ENCODE results near the gene CHIC2.

DNA sequence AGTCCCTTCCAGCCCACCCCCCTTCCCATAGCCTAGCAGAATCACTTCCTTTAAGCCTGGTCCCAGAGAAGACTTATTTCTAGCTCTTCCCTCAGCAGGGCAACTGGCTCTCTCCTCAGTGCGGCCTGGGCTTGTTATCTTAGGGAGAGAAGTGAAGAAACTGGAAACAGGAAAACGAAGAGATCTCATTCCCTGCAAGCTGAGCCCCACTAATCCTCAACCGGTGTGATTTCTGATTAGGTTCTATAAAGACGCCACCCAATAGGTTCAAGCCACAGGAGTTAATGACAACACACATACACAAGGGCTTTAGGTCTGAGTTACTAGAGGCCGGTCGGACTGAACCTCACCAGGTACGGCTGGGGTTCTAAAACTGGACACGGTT, 38.8 kb upstream of the CHIC2 start:
- no peak for TF ChIP-seq CTCF (conservative IDR thresholded peaks at IDR 0.05 in 1 of 2, IDR thresholded peaks at IDR 0.05 in 1 of 2; ENCODE audit: extremely low read depth in 1 of 2, insufficient read depth in 1 of 2, low read depth in 1 of 2, low read length in 2 of 2)
- TF ChIP-seq EZH2 (IDR thresholded peaks at IDR 0.05; ENCODE audit: borderline replicate concordance, low read length) = no peak

Measured in mammary epithelial cell (primary cell).